HL-60 (cell line): ENCODE data around the gene LELP1.

Source experiments
- DNase-seq, 2 experiments: peaks; one replicate each; pipeline ENCODE4 v3.0.0-alpha.2; 2010 to 2020; ENCODE audit warnings: low read depth in 1 of 2, low spot score in 1 of 2
- H3K27ac ChIP-seq: fragments of 250-450 bp; sonication (Bioruptor Pico); replicated peaks from 2 replicates; pipeline ENCODE4 v1.5.1; 2020; ENCODE audit warnings: mild to moderate bottlenecking, moderate library complexity
- H3K27me3 ChIP-seq: fragments of 250-450 bp; sonication (Bioruptor Pico); 2 replicates; pipeline ENCODE4 v1.5.1; 2021; ENCODE audit warnings: mild to moderate bottlenecking, moderate library complexity; ENCODE audit not compliant: insufficient read depth, poor library complexity, severe bottlenecking
- H3K4me3 ChIP-seq: replicated peaks from 2 replicates; pipeline ENCODE4 v1.5.1; 2011; ENCODE audit warnings: mild to moderate bottlenecking, control low read depth, low read length; ENCODE audit not compliant: insufficient read depth
- CTCF ChIP-seq: IDR thresholded peaks from one replicate; pipeline ENCODE4 v1.5.1; 2011; ENCODE audit warnings: low read length, control low read depth, inconsistent platforms; ENCODE audit not compliant: insufficient read depth
- GABPA ChIP-seq: IDR thresholded peaks from 2 replicates; pipeline ENCODE4 v1.6.1; 2012; ENCODE audit warnings: low read depth
- POLR2AphosphoS5 ChIP-seq: IDR thresholded peaks from 2 replicates; pipeline ENCODE4 v1.6.1; 2012; ENCODE audit warnings: low read depth
- REST ChIP-seq: IDR thresholded peaks from 2 replicates; pipeline ENCODE4 v1.6.1; 2012; ENCODE audit warnings: low read depth; ENCODE audit not compliant: insufficient replicate concordance
- SPI1 ChIP-seq: IDR thresholded peaks from 2 replicates; pipeline ENCODE4 v1.6.1; 2012; ENCODE audit warnings: low read depth, mild to moderate bottlenecking, borderline replicate concordance

Gene LELP1

GRCh38 chr1:153232553-153232952 lies 29.3 kb downstream of the LELP1 start:
- DNase-seq, result peak; percentile 51 to 79
- TF ChIP-seq REST (no peak), POLR2AphosphoS5 (peak; percentile 21; the same call in 1 of the 2 replicates)
- peak overlapping the region; percentile 18 for H3K27ac ChIP-seq
- H3K4me3 ChIP-seq, result no peak overlapping the region
- no peaks in the 10 kb centered on the region for H3K27me3 ChIP-seq

DNA sequence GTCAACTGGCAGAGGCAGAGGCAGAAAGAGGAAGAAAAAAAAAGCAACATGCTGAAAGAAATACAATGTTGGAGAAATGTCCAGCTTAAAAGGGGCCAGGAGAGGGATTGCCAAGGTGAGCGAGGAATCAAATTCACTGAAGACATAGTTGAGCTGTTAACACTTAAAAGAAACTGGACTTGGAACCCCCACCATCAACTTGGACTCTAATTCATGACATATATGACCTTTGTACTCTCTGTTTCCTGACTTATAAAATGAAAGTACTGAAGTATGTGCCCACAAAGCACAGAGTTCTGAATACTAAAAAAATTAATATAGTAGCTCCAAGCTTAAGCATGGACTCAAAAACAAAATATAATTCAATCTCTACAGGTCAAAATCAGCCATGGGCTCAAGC lies 30.2 kb downstream of the LELP1 start:
- peak in 1 of 2 experiments; percentile 27 for DNase-seq
- no peaks in the 10 kb centered on the region for H3K27me3 ChIP-seq
- peak overlapping the region; percentile 24; the same call in 1 of the 2 replicates for H3K27ac ChIP-seq
- no peak overlapping the region for H3K4me3 ChIP-seq
- TF ChIP-seq GABPA, result no peak
- no peak for TF ChIP-seq REST
- TF ChIP-seq POLR2AphosphoS5, result no peak
- TF ChIP-seq CTCF, result no peak
- no peak for TF ChIP-seq SPI1

- Histone ChIP-seq H3K4me3 (no peak overlapping the region), H3K27ac (no peak overlapping the region), H3K27me3 (peaks cover 3% of the 10 kb centered on the region)
- TF ChIP-seq CTCF (no peak), REST (no peak), GABPA (no peak), POLR2AphosphoS5 (no peak), SPI1 (no peak)
- no peak for DNase-seq
Measured at GRCh38 chr1:153238527-153238926, 35.3 kb downstream of the LELP1 start.

DNA sequence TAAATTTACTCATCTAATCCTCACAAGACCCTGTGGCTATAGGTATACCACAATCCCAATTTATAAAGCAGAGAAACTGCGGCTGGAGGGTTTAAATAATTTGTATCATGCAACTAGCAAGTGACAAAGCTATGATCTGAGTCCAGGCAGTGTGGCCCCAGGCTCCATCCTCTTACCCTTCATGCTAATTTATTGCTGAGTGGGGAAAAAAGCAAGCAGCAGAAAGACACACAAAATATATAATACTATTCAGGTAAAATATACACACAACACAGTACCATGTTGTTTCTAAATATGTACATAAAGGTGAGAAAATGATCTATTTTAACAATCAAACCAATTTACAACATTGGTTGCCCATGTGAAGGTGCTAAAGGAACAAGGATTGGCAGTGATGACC lies 38.9 kb downstream of the LELP1 start:
- DNase-seq, result no peak
- Histone ChIP-seq H3K4me3 (no peak overlapping the region), H3K27me3 (peaks cover 3% of the 10 kb centered on the region), H3K27ac (no peak overlapping the region)
- TF ChIP-seq SPI1, result no peak
- no peak for TF ChIP-seq REST
- no peak for TF ChIP-seq POLR2AphosphoS5
- TF ChIP-seq CTCF, result no peak
- no peak for TF ChIP-seq GABPA
